Erythroblast (primary cell): ENCODE data around the gene SHISA5.

ENCODE experiments used
- GATA1 ChIP-seq: IDR thresholded peaks from 2 replicates; pipeline ENCODE4 v1.6.1; 2011; ENCODE audit warnings: low read depth, mild to moderate bottlenecking, control low read depth, low read length, moderate library complexity
- POLR2A ChIP-seq: IDR thresholded peaks from 2 replicates; pipeline ENCODE4 v1.6.1; 2011; ENCODE audit warnings: mild to moderate bottlenecking, low read length

DNA sequence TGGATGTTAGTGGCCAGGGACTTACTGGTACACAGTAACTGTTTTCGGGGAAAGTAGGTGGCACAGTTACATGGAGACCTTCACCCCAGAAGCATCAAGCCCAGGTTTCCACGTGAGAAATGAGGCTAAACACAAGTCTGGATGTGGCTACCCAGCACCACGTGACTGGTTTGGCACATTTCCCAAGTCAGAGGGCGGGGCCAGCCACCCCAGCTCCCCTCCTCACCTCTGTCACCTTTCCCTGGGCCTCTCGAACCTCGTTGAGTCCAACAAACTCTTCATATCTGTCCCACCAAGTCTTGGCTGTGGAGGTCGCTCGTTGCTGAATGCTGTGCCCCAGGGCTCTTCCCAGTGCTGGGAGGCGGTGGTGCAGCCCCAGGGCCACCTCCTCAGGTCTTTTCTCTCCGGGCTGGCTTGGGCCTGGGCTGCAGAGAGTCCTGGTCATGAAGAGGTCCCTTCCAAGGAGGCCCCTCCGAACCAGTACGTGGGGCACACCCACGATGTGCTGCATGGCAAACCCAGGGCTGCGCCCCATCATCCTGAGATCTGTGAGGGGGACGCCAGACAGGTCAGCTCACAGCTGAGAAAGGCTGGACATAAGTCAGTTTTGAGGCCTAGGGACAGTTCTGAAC is 69.3 kb downstream of the SHISA5 start:
- TF ChIP-seq POLR2A (no peak), GATA1 (no peak)
